ENCODE results near the gene NLGN1. TPM values are rescaled to one million over a fixed set of nuclear protein-coding genes. Genes with fewer than 3 reads are reported as not detected.

The NLGN1 gene
- 29.4 and 32.2 TPM in 2 replicates for total RNA-seq

DNA sequence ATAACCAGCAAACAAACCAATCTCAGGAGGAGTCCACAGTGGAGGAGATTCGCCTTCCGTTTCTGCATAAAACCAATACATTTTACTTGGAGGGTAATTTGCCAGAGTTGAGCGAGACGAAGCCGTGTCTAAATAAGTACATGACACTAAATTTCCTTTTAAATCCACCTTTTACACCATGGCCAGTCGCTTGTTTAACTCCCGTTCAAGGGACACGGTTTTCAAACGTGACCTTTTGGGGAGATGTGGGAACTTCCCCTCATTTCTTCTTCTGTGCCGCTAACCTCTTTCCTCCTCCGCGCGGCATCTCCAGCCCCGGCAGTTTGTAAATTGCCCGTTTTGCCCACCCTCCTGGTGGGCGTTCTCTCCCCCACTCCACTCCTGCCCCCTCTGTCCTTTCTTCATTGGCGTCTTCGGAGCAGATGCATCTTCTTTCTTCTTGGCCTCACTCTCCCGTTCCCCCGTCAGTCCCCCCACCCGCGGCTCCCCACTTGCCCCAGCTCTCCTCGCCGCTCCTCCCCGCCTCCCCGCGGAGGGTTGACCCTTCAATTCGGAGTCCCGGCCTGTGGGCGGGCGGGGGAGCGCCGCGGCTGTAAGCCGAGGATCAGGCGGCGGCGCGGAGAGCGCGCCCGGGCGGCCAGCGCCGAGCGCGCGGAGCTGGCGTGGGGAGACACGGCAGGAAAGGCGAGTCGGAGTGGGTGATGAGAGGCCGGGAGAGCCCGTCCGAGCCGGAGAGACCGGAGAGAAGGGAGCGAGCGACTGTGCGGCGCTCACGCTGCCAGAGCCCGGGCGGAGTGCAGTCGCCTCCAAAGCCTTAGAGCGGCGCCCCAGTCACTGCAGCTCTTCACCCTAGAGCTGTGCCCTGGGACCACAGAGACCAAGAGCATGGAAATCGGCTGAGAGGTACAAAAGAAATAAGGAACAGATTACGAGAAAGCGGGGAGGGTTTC, at the start of gene NLGN1:
Gene NLGN1, plus strand, starts transcription at position 584 of the 950 bp plus-strand sequence.

